ENCODE results near the gene CCDC178. TPM values are rescaled to one million over a fixed set of nuclear protein-coding genes. Genes with fewer than 3 reads are reported as not detected.
A peak's percentile ranks its signal among the peaks of the same experiment; 100 is the strongest.
"Not testable (repeated sequence)": the region's sequence is repeated elsewhere in the genome, so short reads cannot be mapped to it uniquely, and the experiment has no call there.

Gene CCDC178
- total and polyA plus RNA-seq, 2 of the 4 experiments (the other 2 are of a cell fraction): not detected

DNA sequence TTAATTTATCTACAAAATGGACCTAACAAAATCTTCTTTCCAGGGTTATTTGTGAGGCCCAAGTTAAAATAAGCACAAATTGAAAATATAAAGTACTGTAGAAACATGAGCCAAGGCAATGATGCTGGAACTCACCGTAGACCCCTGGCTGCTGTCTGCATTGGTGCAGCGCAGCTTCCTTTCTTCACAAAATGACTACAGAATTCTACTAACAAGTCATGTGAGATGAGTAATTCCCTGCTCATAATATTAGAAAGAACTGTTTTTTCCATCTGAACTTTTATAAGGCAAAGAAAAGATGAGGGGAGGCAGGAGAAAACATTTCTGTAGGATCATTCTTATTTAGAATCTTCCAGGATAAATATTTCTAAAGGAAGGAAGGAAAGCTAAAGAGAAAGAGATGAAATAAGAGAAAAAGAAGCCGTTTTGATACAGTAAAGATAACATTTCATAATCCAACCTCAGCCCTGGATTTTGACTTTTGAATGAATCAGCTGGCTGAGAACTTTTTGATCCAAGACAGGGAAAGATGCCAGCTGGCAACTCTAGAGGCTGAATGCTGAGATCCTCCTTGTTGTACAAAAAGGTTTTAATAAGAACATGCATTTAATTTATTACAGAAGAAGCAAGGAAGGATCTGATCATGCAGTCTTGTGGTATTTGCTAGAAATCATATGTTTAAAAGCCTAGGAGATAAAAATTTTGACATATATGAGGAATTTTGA lies 483.8 kb downstream of the CCDC178 start:
- no peak overlapping the region for H3K4me2 ChIP-seq (ENCODE audit: low read depth, low read length)
- H2AK9ac ChIP-seq (replicated peaks; ENCODE audit: low read depth, low read length, poor library complexity): no peak overlapping the region
- ChIA-PET CTCF (interaction anchor here (0.6 kb wide), 1 partner anchor 986 kb away, joined by 5 read pairs; no protein-coding TSS in a partner anchor), POLR2A (ENCODE audit: unreplicated experiment) (no interaction called here)
- no peak overlapping the region for H3K56ac ChIP-seq (ENCODE audit: extremely low read depth, insufficient read depth, low read length)
- no peaks in the 10 kb centered on the region for H4K20me1 ChIP-seq (ENCODE audit: insufficient read depth, low read length)
- no peak overlapping the region for H2BK120ac ChIP-seq (ENCODE audit: low read depth, low read length)
- dilution Hi-C loops (cut with HindIII; ENCODE audit: low sequenced_read_pairs, unreplicated experiment) (no loop called here), in situ Hi-C loops (cut with MboI; ENCODE audit: low sequenced_read_pairs) (no loop called here), intact Hi-C loops (cut with micrococcal nuclease) (no loop called here)
- BruUV-seq (replicated peaks): no TSS peak
- no peak overlapping the region for H3K23ac ChIP-seq (ENCODE audit: low read depth, low read length)
- no peak overlapping the region for H4K8ac ChIP-seq (ENCODE audit: low read depth in 2 of 2, low read length in 2 of 2)
- H3K9me1 ChIP-seq (ENCODE audit: insufficient read depth, low read length): no peaks in the 10 kb centered on the region
- H3K27me3 ChIP-seq (ENCODE audit: control insufficient read depth, insufficient read depth, low read length): no peaks in the 10 kb centered on the region
- H3K4me1 ChIP-seq (ENCODE audit: control insufficient read depth, insufficient read depth, low read length): no peaks in the 10 kb centered on the region
- H3K4ac ChIP-seq (ENCODE audit: low read depth, low read length): no peak overlapping the region
- no CpG with 5 or more reads among the region's 3 CpGs for WGBS, 2 experiments (ENCODE audit: extremely low coverage in 2 of 2, insufficient read length in 1 of 2)
- no peak overlapping the region for H2BK20ac ChIP-seq (ENCODE audit: low read depth, low read length)
- TF ChIP-seq CHD1 (IDR thresholded peaks at IDR 0.05; ENCODE audit: low read depth, low read length) (no peak), MAFK (IDR thresholded peaks at IDR 0.05; ENCODE audit: low read depth, low read length) (no peak)
- TF ChIP-seq, protein P1, sequence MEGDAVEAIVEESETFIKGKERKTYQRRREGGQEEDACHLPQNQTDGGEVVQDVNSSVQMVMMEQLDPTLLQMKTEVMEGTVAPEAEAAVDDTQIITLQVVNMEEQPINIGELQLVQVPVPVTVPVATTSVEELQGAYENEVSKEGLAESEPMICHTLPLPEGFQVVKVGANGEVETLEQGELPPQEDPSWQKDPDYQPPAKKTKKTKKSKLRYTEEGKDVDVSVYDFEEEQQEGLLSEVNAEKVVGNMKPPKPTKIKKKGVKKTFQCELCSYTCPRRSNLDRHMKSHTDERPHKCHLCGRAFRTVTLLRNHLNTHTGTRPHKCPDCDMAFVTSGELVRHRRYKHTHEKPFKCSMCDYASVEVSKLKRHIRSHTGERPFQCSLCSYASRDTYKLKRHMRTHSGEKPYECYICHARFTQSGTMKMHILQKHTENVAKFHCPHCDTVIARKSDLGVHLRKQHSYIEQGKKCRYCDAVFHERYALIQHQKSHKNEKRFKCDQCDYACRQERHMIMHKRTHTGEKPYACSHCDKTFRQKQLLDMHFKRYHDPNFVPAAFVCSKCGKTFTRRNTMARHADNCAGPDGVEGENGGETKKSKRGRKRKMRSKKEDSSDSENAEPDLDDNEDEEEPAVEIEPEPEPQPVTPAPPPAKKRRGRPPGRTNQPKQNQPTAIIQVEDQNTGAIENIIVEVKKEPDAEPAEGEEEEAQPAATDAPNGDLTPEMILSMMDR (conservative IDR thresholded peaks at IDR 0.05; ENCODE audit: low read depth, low read length): 0 out of 2 replicates have a peak, but pooled peaks have one; percentile 4
- no peak overlapping the region for H3K9ac ChIP-seq (ENCODE audit: low read depth, low read length)
- no peak overlapping the region for H2AK5ac ChIP-seq (ENCODE audit: low read depth, low read length)
- no peak overlapping the region for H2AFZ ChIP-seq (replicated peaks; ENCODE audit: low read length, poor library complexity)
- no peak overlapping the region for H2BK5ac ChIP-seq (ENCODE audit: low read depth, low read length, poor library complexity, severe bottlenecking)
- ATAC-seq (ENCODE audit: low read depth) (no peak), DNase-seq (peak; percentile 18)
- no peak overlapping the region for H3K14ac ChIP-seq (replicated peaks; ENCODE audit: low read depth, low read length)
- no peak overlapping the region for H2BK15ac ChIP-seq (ENCODE audit: low read depth, low read length)
- H3K18ac ChIP-seq (ENCODE audit: low read depth, low read length): no peak overlapping the region
- H3K27ac ChIP-seq (ENCODE audit: insufficient read depth, low read length): no peak overlapping the region
- H4K91ac ChIP-seq (ENCODE audit: insufficient read depth, low read depth, low read length): no peak overlapping the region
- no peaks in the 10 kb centered on the region for H3K79me1 ChIP-seq (ENCODE audit: low read depth in 1 of 2, low read length in 2 of 2)
- H3K9me3 ChIP-seq (ENCODE audit: control insufficient read depth, insufficient read depth, low read length): no peaks in the 10 kb centered on the region
- H3K4me3 ChIP-seq (ENCODE audit: insufficient read depth, low read depth, low read length): no peak overlapping the region
- H4K5ac ChIP-seq (ENCODE audit: low read depth, low read length): no peak overlapping the region
- no peaks in the 10 kb centered on the region for H3K36me3 ChIP-seq (ENCODE audit: control insufficient read depth, insufficient read depth, low read length)

DNA sequence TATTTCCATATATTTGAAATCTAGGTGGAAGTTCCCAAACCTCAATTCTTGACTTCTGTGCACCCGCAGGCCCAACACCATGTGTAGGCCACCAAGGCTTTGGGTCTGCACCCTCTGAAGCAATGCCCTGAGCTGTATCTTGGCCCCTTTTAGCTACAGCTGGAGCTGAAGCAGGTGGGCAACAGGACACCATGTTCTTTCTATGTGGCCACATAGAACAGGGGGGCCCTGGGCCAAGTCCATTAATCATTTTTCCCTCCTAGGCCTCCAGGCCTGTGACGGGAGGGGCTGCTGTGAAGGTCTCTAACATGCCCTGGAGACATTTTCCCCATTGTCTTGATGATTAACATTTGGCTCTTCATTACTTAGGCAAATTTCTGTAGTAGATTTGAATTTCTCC lies 488.2 kb downstream of the CCDC178 start:
- H4K5ac ChIP-seq (ENCODE audit: low read depth, low read length); H3K4me1 ChIP-seq (ENCODE audit: control insufficient read depth, insufficient read depth, low read length); intact Hi-C loops (cut with micrococcal nuclease); H3K9ac ChIP-seq (ENCODE audit: low read depth, low read length); BruUV-seq (replicated peaks); H3K9me1 ChIP-seq (ENCODE audit: insufficient read depth, low read length); H2BK20ac ChIP-seq (ENCODE audit: low read depth, low read length); H2BK120ac ChIP-seq (ENCODE audit: low read depth, low read length); H3K23ac ChIP-seq (ENCODE audit: low read depth, low read length); in situ Hi-C loops (cut with MboI; ENCODE audit: low sequenced_read_pairs); ATAC-seq (ENCODE audit: low read depth); H4K8ac ChIP-seq (ENCODE audit: low read depth in 2 of 2, low read length in 2 of 2); H4K20me1 ChIP-seq (ENCODE audit: insufficient read depth, low read length); H2AK5ac ChIP-seq (ENCODE audit: low read depth, low read length); POLR2A ChIA-PET (ENCODE audit: unreplicated experiment); H3K56ac ChIP-seq (ENCODE audit: extremely low read depth, insufficient read depth, low read length); H3K79me1 ChIP-seq (ENCODE audit: low read depth in 1 of 2, low read length in 2 of 2); H3K9me3 ChIP-seq (ENCODE audit: control insufficient read depth, insufficient read depth, low read length); H3K14ac ChIP-seq (replicated peaks; ENCODE audit: low read depth, low read length); H3K4me3 ChIP-seq (ENCODE audit: insufficient read depth, low read depth, low read length); H3K4ac ChIP-seq (ENCODE audit: low read depth, low read length); H2BK5ac ChIP-seq (ENCODE audit: low read depth, low read length, poor library complexity, severe bottlenecking); H3K27me3 ChIP-seq (ENCODE audit: control insufficient read depth, insufficient read depth, low read length); dilution Hi-C loops (cut with HindIII; ENCODE audit: low sequenced_read_pairs, unreplicated experiment); H2AK9ac ChIP-seq (replicated peaks; ENCODE audit: low read depth, low read length, poor library complexity); H4K91ac ChIP-seq (ENCODE audit: insufficient read depth, low read depth, low read length); H3K18ac ChIP-seq (ENCODE audit: low read depth, low read length); H2AFZ ChIP-seq (replicated peaks; ENCODE audit: low read length, poor library complexity); CTCF ChIA-PET; DNase-seq; H3K27ac ChIP-seq (ENCODE audit: insufficient read depth, low read length); H3K36me3 ChIP-seq (ENCODE audit: control insufficient read depth, insufficient read depth, low read length); H2BK15ac ChIP-seq (ENCODE audit: low read depth, low read length); H3K4me2 ChIP-seq (ENCODE audit: low read depth, low read length): not testable (repeated sequence)
- no CpG with 5 or more reads among the region's 2 CpGs for WGBS, 2 experiments (ENCODE audit: extremely low coverage in 2 of 2, insufficient read length in 1 of 2)
